ENCODE results near the gene KRT16.

GRCh38 chr17:41655611-41656111 lies 43.1 kb upstream of the KRT16 start:
- TF ChIP-seq TAF1 (IDR thresholded peaks at IDR 0.05; ENCODE audit: borderline replicate concordance, low read depth, low read length) (no peak), POLR2A (IDR thresholded peaks at IDR 0.05; ENCODE audit: low read depth, low read length) (no peak), POLR2AphosphoS5 (IDR thresholded peaks at IDR 0.05; ENCODE audit: low read depth, low read length) (no peak)
